MM.1S (cell line): Measurements from ENCODE around the gene CS.
"Not testable (repeated sequence)": the region's sequence is repeated elsewhere in the genome, so short reads cannot be mapped to it uniquely, and the experiment has no call there.

Experiments
- DNase-seq: peaks from one replicate; pipeline ENCODE4 v3.0.0-alpha.2; 2015
- H2AFZ ChIP-seq: fragments of 300-600 bp; sonication (generic); 2 replicates; pipeline ENCODE4 v1.6.0; 2016; ENCODE audit warnings: antibody characterized with exemption, low read length
- H3F3A ChIP-seq: fragments of 300-600 bp; sonication (generic); 2 replicates; pipeline ENCODE4 v1.6.1; 2016; ENCODE audit warnings: mild to moderate bottlenecking, antibody characterized with exemption, low read length, moderate library complexity, mixed read lengths; ENCODE audit not compliant: insufficient read depth
- H3K27ac ChIP-seq: fragments of 300-600 bp; sonication (generic); 2 replicates; pipeline ENCODE4 v1.5.1; 2016; ENCODE audit warnings: mild to moderate bottlenecking, low read length
- H3K27me3 ChIP-seq: fragments of 300-600 bp; sonication (generic); replicated peaks from 2 replicates; pipeline ENCODE4 v1.6.0; 2016; ENCODE audit warnings: low read length; ENCODE audit not compliant: insufficient read depth
- H3K36me3 ChIP-seq: fragments of 300-600 bp; sonication (generic); replicated peaks from 2 replicates; pipeline ENCODE4 v1.6.1; 2016; ENCODE audit warnings: mild to moderate bottlenecking, low read length, mixed read lengths; ENCODE audit not compliant: insufficient read depth
- H3K4me1 ChIP-seq: fragments of 300-600 bp; sonication (generic); 2 replicates; pipeline ENCODE4 v1.6.1; 2016; ENCODE audit warnings: low read length, mixed read lengths
- H3K4me2 ChIP-seq: fragments of 300-600 bp; sonication (generic); 2 replicates; pipeline ENCODE4 v1.6.0; 2016; ENCODE audit warnings: low read depth, low read length
- H3K4me3 ChIP-seq: fragments of 300-600 bp; sonication (generic); 2 replicates; pipeline ENCODE4 v1.5.1; 2016; ENCODE audit warnings: low read length, mixed read lengths
- H3K79me2 ChIP-seq: fragments of 300-600 bp; sonication (generic); 2 replicates; pipeline ENCODE4 v1.6.1; 2016; ENCODE audit warnings: mixed run types, low read length, mixed read lengths
- H3K9ac ChIP-seq: fragments of 300-600 bp; sonication (generic); 2 replicates; pipeline ENCODE4 v1.6.1; 2016; ENCODE audit warnings: low read length, mixed read lengths
- H3K9me2 ChIP-seq: fragments of 300-600 bp; sonication (generic); replicated peaks from 2 replicates; pipeline ENCODE4 v1.6.1; 2016; ENCODE audit warnings: mild to moderate bottlenecking, low read length, mixed read lengths; ENCODE audit not compliant: insufficient read depth
- H3K9me3 ChIP-seq: fragments of 300-600 bp; sonication (generic); replicated peaks from 2 replicates; pipeline ENCODE4 v1.6.1; 2016; ENCODE audit warnings: mild to moderate bottlenecking, low read length, mixed read lengths; ENCODE audit not compliant: insufficient read depth
- H4K20me1 ChIP-seq: fragments of 300-600 bp; sonication (generic); 2 replicates; pipeline ENCODE4 v1.6.1; 2016; ENCODE audit warnings: mild to moderate bottlenecking, low read length, moderate library complexity, mixed read lengths; ENCODE audit not compliant: insufficient read depth
- CTCF ChIP-seq: fragments of 300-600 bp; sonication (generic); IDR thresholded peaks from 2 replicates; pipeline ENCODE4 v1.5.1; 2016; ENCODE audit warnings: antibody characterized with exemption, low read length, mixed read lengths
- EZH2 ChIP-seq: fragments of 300-600 bp; sonication (generic); optimal IDR thresholded peaks from 2 replicates; pipeline ENCODE3; 2017; ENCODE audit warnings: low read depth, mild to moderate bottlenecking, antibody characterized with exemption, low read length, mixed read lengths
- EZH2phosphoT487 ChIP-seq: fragments of 300-600 bp; sonication (generic); IDR thresholded peaks from 2 replicates; pipeline ENCODE4 v1.6.1; 2018; ENCODE audit warnings: antibody characterized with exemption, low read length

The CS gene

DNA sequence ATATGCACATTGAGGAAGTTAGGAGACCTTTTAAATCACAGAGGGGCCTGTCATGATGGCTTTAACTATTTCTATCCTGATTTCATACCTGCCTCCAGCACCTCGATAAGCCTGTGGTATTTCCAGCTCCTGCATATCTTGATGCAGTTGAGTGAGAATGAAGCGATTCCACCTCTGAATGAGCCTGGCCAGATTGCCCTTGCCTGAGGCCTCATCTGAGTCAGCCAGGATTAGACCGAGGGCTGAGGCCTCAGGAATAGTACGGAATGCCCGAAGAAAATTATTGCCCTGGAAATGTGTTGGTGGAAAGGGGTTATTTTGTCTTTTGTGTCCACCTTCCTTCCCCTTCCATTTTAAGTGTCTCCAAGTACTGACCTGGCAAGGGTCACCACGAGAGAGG lies 24.1 kb upstream of the CS start:
- Histone ChIP-seq H3K4me1 (no peaks in the 10 kb centered on the region), H3K9ac (no peak overlapping the region), H3K4me2 (no peak overlapping the region), H3K9me3 (no peaks in the 10 kb centered on the region), H3K36me3 (no peaks in the 10 kb centered on the region), H3K27ac (no peak overlapping the region), H3K79me2 (no peaks in the 10 kb centered on the region), H3K9me2 (no peaks in the 10 kb centered on the region), H4K20me1 (no peaks in the 10 kb centered on the region), H3F3A (no peaks in the 10 kb centered on the region), H2AFZ (no peak overlapping the region), H3K4me3 (no peak overlapping the region), H3K27me3 (no peaks in the 10 kb centered on the region)
- TF ChIP-seq EZH2phosphoT487 (no peak), EZH2 (no peak), CTCF (no peak)
- DNase-seq = no peak

DNA sequence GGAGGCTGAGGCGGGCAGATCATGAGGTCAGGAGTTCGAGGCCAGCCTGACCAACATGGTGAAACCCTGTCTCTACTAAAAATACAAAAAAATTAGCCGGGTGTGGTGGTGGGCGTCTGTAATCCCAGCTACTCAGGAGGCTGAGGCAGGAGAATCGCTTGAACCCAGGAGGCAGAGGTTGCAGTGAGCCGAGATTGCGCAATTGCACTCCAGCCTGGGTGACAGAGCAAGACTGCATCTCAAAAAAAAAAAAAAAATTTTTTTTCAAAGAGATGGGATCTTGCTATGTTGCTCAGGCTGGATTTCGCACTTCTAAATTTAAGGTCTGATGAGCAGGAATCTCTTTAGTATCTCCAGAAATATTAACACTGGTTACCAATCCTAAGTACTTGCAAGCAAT lies 21.5 kb upstream of the CS start:
- not testable (repeated sequence) for H3K27ac ChIP-seq, H3K4me2 ChIP-seq, H3K27me3 ChIP-seq, H2AFZ ChIP-seq, H3K36me3 ChIP-seq, H3K4me1 ChIP-seq, H3K4me3 ChIP-seq, H3K9ac ChIP-seq, H3F3A ChIP-seq, H3K9me3 ChIP-seq, H3K9me2 ChIP-seq, H3K79me2 ChIP-seq, DNase-seq, H4K20me1 ChIP-seq

DNA sequence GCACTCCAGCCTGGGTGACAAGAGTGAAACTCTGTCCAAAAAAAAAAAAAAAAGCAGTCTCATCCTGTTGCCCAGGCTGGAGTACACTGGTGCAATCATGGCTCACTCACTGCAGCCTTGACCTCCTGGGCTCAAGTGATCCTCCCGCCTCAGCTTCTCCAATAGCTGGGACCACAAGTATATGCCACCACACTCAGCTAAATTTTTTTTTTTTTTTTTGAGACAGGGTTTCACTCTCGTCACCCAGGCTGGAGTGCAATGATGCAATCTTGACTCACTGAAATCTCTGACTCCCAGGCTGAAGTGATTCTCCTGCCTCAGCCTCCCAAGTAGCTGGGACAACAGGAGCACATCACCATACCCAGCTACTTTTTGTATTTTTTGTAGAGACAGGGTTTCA lies 20.9 kb upstream of the CS start:
- H3K36me3 ChIP-seq = no peaks in the 10 kb centered on the region
- H3K9ac ChIP-seq = no peak overlapping the region

More for the DNA sequence above, 20.9 kb upstream of the CS start:
- no peaks in the 10 kb centered on the region for H4K20me1 ChIP-seq
- H3K9me2 ChIP-seq = no peaks in the 10 kb centered on the region
- H3K27me3 ChIP-seq = no peaks in the 10 kb centered on the region
- TF ChIP-seq EZH2 (no peak), CTCF (no peak), EZH2phosphoT487 (no peak)
- no peaks in the 10 kb centered on the region for H3K9me3 ChIP-seq
- no peak overlapping the region for H3K4me3 ChIP-seq
- H3K4me1 ChIP-seq = peaks cover 6% of the 10 kb centered on the region; the same call in 1 of the 2 replicates
- H3K4me2 ChIP-seq = no peak overlapping the region
- no peak overlapping the region for H3K27ac ChIP-seq
- H2AFZ ChIP-seq = no peak overlapping the region
- H3F3A ChIP-seq = peaks cover 4% of the 10 kb centered on the region; the same call in 1 of the 2 replicates
- H3K79me2 ChIP-seq = no peaks in the 10 kb centered on the region
- no peak for DNase-seq
